Ectodermal cell (in vitro differentiated cells): Measurements from ENCODE around the gene TRPC4.

Experiments used
- H3K27ac ChIP-seq: 2 replicates; pipeline ENCODE4 v1.7.0; 2013; ENCODE audit warnings: mild to moderate bottlenecking, low read depth, low read length; ENCODE audit not compliant: insufficient read depth, poor library complexity, severe bottlenecking
- H3K27me3 ChIP-seq: 2 replicates; pipeline ENCODE4 v1.7.0; 2013; ENCODE audit warnings: mild to moderate bottlenecking, low read length; ENCODE audit not compliant: insufficient read depth, control insufficient read depth, poor library complexity, severe bottlenecking
- H3K36me3 ChIP-seq: one replicate; pipeline ENCODE4 v1.7.0; 2013; ENCODE audit warnings: low read length; ENCODE audit not compliant: control insufficient read depth, insufficient read depth
- H3K4me1 ChIP-seq: one replicate; pipeline ENCODE4 v1.7.0; 2013; ENCODE audit warnings: low read length; ENCODE audit not compliant: control insufficient read depth, insufficient read depth
- H3K4me3 ChIP-seq: 2 replicates; pipeline ENCODE4 v1.7.0; 2013; ENCODE audit warnings: low read depth, low read length, control low read depth; ENCODE audit not compliant: insufficient read depth
- H3K9me3 ChIP-seq: 2 replicates; pipeline ENCODE4 v1.7.0; 2013; ENCODE audit warnings: mild to moderate bottlenecking, low read length, moderate library complexity; ENCODE audit not compliant: control insufficient read depth
- WGBS, 2 experiments: methylation state at CpG; one replicate each; pipeline ENCODE4 v1.1.7; 2013; ENCODE audit warnings: missing lambda C conversion rate in 2 of 2; 5-methylcytosine and 5-hydroxymethylcytosine counted together

Gene TRPC4

DNA sequence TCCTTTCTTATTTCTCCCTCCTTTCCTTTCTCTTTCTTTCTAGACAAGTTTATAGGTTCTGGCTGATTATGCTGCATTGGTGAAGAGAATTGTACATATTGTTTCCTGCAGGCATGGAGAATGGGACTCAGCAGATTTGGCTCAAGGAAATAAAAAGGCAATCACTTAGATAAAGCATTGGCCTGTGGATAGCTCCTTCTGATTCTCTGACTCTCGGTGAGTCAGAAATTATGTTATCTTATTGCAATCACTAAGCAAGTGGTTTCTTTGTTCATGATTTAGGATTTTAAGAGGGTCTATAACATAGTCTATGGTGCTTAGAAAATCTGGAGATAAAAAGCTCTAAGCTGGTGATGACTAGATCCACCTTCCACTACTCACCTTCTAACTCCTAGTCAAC, 217.0 kb downstream of the TRPC4 start:
- Histone ChIP-seq H3K9me3 (no peaks in the 10 kb centered on the region), H3K27ac (no peak overlapping the region), H3K4me3 (no peak overlapping the region), H3K36me3 (no peaks in the 10 kb centered on the region), H3K27me3 (no peaks in the 10 kb centered on the region), H3K4me1 (no peaks in the 10 kb centered on the region)
- WGBS, 2 experiments, result 86 to 96% methylated on average over 1 of the region's 1 CpG

DNA sequence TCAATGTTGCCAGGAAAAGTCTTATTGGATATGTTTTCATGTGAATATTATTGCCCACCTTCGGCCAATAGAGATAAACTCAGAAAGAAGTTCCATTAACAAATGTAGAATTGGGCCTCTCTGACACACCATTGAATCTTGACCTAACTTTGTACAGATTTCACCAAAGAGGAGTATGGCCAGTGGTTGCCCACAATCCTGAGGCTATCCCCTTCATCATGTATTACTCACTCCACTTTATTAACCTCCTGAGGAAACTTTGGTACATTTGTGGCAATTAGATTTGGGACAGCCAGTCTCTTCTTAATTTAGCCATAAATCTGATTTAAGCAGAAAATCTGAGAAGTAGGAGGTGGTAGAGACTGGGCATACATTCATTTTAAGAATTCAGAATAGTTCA, 217.7 kb downstream of the TRPC4 start:
- Histone ChIP-seq H3K27ac (no peak overlapping the region), H3K9me3 (no peaks in the 10 kb centered on the region)
- WGBS, 2 experiments, result 76 to 90% methylated on average over 1 of the region's 1 CpG

DNA sequence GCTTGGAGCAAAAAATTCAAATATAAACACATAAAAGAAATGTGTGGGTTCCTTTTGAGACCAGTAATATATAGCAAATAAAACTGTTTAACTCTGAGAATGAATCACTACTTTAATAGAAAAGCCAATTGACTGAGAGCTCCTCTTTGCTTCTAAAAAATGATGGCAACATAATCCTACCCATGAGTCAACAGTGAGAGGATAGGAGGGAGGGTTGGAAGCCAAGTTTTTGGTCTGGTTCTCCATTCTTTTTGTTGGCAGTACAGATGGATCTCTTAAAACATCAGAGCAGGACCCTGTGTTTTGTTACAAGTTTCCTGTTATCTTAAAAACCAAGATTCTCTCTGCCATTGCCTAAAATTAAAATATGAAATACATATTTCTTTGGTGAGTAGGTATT, 221.0 kb downstream of the TRPC4 start:
- Histone ChIP-seq H3K27me3 (no peaks in the 10 kb centered on the region), H3K9me3 (no peaks in the 10 kb centered on the region), H3K4me3 (no peak overlapping the region), H3K36me3 (no peaks in the 10 kb centered on the region), H3K4me1 (peaks cover 27% of the 10 kb centered on the region), H3K27ac (no peak overlapping the region)

More for the DNA sequence above, 217.7 kb downstream of the TRPC4 start:
- Histone ChIP-seq H3K4me3 (no peak overlapping the region), H3K27me3 (no peaks in the 10 kb centered on the region), H3K4me1 (peaks cover 4% of the 10 kb centered on the region), H3K36me3 (no peaks in the 10 kb centered on the region)

DNA sequence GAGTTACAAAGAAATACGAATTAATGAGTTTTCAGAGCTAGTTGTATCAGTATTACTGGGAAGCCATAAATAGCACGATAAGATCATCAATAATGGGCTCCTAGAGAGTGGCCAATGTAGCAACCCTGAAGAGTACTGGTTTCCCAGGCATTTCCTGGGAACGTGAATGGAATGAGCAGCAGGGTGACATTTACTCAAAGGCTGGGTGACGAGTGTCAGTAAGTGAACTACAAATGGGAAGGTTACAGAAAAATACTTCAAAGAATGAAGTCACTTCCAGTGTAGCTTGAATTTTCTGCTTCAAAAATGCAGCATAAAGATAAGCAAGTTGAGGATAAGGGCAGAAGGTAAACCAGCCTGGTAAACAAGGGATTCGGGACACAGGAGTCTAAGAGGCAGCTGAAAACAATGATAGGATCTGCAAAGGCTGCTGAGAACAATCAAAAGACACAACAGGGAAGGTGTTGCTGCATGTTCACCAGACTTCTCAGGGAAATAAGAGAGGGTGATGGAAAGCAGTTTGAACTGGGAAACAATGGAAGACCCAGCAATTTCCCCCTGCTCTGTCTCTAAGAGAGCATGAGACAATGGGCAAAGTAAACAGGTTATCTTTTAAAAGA, 222.4 kb downstream of the TRPC4 start:
- Histone ChIP-seq H3K4me3 (no peak overlapping the region), H3K27ac (peak overlapping the region; percentile 73)
- 29 to 32% methylated on average over 5 of the region's 5 CpGs for WGBS, 2 experiments

DNA sequence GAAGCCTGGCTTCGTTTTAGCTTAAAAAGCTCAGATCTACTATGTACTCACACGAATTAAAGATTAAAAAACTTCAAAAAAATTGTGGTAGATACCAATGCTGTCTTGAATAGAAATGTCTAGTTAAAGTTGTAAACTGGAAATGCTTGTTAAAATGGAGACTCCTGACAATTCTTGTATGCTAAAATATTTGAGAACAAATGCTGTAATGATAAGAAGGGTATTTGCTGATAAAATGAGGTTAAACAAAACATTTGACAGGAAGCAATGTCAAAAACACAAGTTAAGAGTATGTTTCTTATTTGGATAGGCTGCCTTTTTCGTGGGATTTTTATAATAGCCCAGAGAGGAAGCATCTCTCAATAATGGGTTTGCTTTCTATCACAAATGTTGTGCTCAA, 223.0 kb downstream of the TRPC4 start:
- no peaks in the 10 kb centered on the region for H3K9me3 ChIP-seq
- 84 to 96% methylated on average over 3 of the region's 3 CpGs for WGBS, 2 experiments
- H3K4me3 ChIP-seq, result no peak overlapping the region
- H3K27ac ChIP-seq, result peak overlapping the region; percentile 73
- H3K27me3 ChIP-seq, result no peaks in the 10 kb centered on the region
- H3K36me3 ChIP-seq, result no peaks in the 10 kb centered on the region
- H3K4me1 ChIP-seq, result peaks cover 27% of the 10 kb centered on the region

More for the DNA sequence above, 222.4 kb downstream of the TRPC4 start:
- Histone ChIP-seq H3K36me3 (no peaks in the 10 kb centered on the region), H3K9me3 (no peaks in the 10 kb centered on the region), H3K4me1 (peaks cover 27% of the 10 kb centered on the region), H3K27me3 (no peaks in the 10 kb centered on the region)

DNA sequence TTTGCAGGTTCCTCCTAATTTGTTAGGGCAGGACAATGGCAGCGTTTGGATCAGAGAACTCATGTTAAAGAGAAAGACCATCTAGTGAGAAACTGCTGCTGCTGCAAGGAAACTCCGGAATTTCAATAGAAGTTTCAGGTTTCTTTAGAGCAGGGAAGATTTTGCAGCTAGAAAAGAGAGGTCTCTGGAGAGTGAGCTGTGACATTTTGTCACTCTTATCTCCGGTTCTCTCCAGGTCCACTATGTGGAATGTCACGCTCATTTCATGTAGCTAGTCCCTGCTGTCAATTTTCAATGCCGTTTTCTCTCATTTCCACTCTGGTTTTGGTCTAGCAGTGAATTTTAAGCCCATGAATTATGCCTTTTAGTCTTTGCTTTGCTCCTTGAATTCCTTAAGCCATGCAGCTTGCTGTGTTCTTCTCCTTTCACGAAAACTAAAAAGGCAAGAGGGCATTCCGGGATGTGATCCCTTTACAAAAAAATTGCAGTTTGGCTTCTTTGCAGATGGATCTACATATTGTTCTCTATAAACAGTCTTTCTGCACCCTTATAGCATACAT, 224.3 kb downstream of the TRPC4 start:
- Histone ChIP-seq H3K4me1 (peaks cover 27% of the 10 kb centered on the region), H3K27me3 (no peaks in the 10 kb centered on the region), H3K9me3 (no peaks in the 10 kb centered on the region), H3K36me3 (no peaks in the 10 kb centered on the region), H3K4me3 (no peak overlapping the region), H3K27ac (peak overlapping the region; percentile 79)
- 34 to 38% methylated on average over 7 of the region's 7 CpGs for WGBS, 2 experiments

DNA sequence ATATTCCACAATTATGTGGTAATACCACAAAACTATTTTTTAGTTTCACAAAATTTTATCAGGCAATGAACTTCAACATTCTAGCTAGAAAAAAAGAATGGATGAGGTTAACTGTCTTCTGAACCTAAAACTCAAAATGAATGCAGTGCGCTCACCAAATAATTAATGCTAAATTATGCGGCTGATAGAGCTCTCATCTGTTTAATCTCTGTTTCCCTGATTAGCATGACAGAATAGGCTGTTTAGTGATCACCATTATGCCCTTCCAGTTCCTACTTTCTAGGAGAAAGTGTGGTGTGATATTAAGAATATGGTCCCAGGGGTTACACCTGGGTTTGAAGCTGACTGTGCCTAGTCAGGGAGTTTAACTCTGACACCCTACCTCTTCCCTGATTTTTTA, 228.2 kb downstream of the TRPC4 start:
- H3K4me1 ChIP-seq, result peaks cover 18% of the 10 kb centered on the region
- no peak overlapping the region for H3K27ac ChIP-seq
- H3K9me3 ChIP-seq, result no peaks in the 10 kb centered on the region
- WGBS, 2 experiments, result 100% methylated on average over 2 of the region's 2 CpGs
- H3K27me3 ChIP-seq, result no peaks in the 10 kb centered on the region
- H3K4me3 ChIP-seq, result no peak overlapping the region
- H3K36me3 ChIP-seq, result no peaks in the 10 kb centered on the region

DNA sequence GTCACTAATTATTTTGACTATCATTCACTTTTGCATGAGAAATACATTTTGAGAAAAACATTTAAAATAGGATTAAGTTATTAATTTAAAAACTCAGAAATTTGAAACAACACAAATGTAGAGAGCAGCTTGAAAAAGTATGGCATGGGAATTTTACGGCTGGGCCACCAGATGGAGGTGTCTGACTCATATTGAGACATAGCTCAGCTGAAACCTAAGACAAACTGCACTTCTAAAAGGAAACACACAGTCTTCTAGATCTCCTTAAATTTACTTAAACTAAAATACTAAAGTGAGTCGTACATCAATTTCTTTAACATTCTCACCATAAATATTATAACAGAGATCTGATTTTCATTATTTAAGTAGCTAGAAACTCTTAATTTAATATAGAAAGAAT, 229.1 kb downstream of the TRPC4 start:
- Histone ChIP-seq H3K27ac (no peak overlapping the region), H3K4me1 (peaks cover 9% of the 10 kb centered on the region), H3K4me3 (no peak overlapping the region), H3K27me3 (no peaks in the 10 kb centered on the region), H3K9me3 (no peaks in the 10 kb centered on the region), H3K36me3 (no peaks in the 10 kb centered on the region)
- 0 to 17% methylated on average over 1 to 2 of the region's 2 CpGs for WGBS, 2 experiments

DNA sequence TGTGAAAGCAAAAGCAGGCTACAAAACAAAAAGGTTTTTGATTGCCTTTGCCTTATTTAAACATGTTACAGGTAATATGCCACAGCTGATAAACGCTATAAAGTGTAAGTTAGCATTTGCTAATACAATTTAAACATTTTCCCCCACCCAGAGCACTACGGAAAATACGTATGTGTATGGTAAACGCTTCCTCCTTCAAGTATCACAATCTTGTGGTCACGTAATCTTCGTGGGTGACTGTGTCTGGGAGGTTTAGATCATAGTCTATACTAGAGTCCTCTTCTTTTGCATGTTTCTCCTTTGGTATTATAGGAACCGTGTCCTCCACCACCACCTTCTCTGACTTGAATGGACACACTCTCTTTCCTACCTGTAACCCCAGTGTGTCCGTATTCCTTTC, 232.9 kb downstream of the TRPC4 start:
- no peak overlapping the region for H3K27ac ChIP-seq
- no peaks in the 10 kb centered on the region for H3K27me3 ChIP-seq
- WGBS, 2 experiments, result 97 to 98% methylated on average over 4 to 8 of the region's 8 CpGs
- no peaks in the 10 kb centered on the region for H3K9me3 ChIP-seq
- no peaks in the 10 kb centered on the region for H3K4me1 ChIP-seq
- H3K4me3 ChIP-seq, result no peak overlapping the region
- no peaks in the 10 kb centered on the region for H3K36me3 ChIP-seq

DNA sequence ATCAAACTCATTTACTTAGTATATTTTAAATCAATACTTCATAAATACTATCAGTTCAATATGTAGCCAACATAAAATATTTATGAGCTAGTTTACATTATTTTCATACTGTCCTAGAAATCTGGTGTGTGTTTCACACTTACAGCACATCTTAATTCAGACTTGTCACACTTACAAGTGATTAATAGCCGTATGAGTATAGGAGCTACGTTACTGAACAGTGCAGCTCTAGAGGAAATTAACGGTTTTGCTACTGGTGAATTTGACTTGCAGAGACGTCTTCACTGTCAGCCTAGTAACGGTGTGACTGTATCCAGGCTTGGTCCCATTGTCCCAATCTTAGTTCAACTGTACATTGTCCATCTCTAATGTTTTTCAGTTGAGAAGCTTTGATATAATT, 237.3 kb downstream of the TRPC4 start:
- H3K27me3 ChIP-seq, result no peaks in the 10 kb centered on the region
- H3K4me3 ChIP-seq, result no peak overlapping the region
- H3K9me3 ChIP-seq, result no peaks in the 10 kb centered on the region
- H3K4me1 ChIP-seq, result no peaks in the 10 kb centered on the region
- no peak overlapping the region for H3K27ac ChIP-seq
- WGBS, 2 experiments, result 89 to 96% methylated on average over 5 of the region's 5 CpGs
- no peaks in the 10 kb centered on the region for H3K36me3 ChIP-seq
